CD14-positive monocyte (primary cell): ENCODE results near the gene ELMO1. TPM values are rescaled to one million over a fixed set of nuclear protein-coding genes. Genes with fewer than 3 reads are reported as not detected.
A peak's percentile ranks its signal among the peaks of the same experiment; 100 is the strongest.

Experiments
- DNase-seq, 3 donors: peaks; one replicate each; pipeline ENCODE4 v3.0.0-alpha.2; 2011 to 2022
- H2AFZ ChIP-seq: 2 replicates; pipeline ENCODE4 v1.6.0; 2012; ENCODE audit warnings: mild to moderate bottlenecking, low read depth, low read length, inconsistent platforms; ENCODE audit not compliant: insufficient read depth, poor library complexity, severe bottlenecking
- H3K27ac ChIP-seq, 2 donors: 1 replicate in 1 of 2; 2 replicates in 1 of 2; pipeline ENCODE4 v1.5.1; 2012 to 2013; ENCODE audit warnings: low read length in 2 of 2, control low read depth in 1 of 2, inconsistent platforms in 1 of 2, low read depth in 1 of 2, mild to moderate bottlenecking in 1 of 2
- H3K27me3 ChIP-seq, 2 donors: one replicate each; pipeline versions ENCODE4 v1.6.0 to v1.6.1; 2011 to 2013; ENCODE audit warnings: low read length in 2 of 2; ENCODE audit not compliant: control insufficient read depth in 2 of 2, insufficient read depth in 2 of 2
- H3K36me3 ChIP-seq, 2 donors: replicated peaks in 1 of 2; 1 replicate in 1 of 2; 2 replicates in 1 of 2; pipeline versions ENCODE4 v1.5.1 to v1.6.1; 2012 to 2013; ENCODE audit warnings: low read length in 2 of 2, control low read depth in 1 of 2, inconsistent platforms in 1 of 2, mild to moderate bottlenecking in 1 of 2; ENCODE audit not compliant: insufficient read depth in 2 of 2, control insufficient read depth in 1 of 2
- H3K4me1 ChIP-seq, 2 donors: 1 replicate in 1 of 2; 2 replicates in 1 of 2; pipeline versions ENCODE4 v1.5.1 to v1.6.1; 2012 to 2013; ENCODE audit warnings: low read length in 2 of 2, control low read depth in 1 of 2, inconsistent platforms in 1 of 2, mild to moderate bottlenecking in 1 of 2, moderate library complexity in 1 of 2; ENCODE audit not compliant: insufficient read depth in 2 of 2, control insufficient read depth in 1 of 2
- H3K4me2 ChIP-seq: replicated peaks from 2 replicates; pipeline ENCODE3; 2012; ENCODE audit warnings: low read length, moderate library complexity, mild to moderate bottlenecking; ENCODE audit not compliant: poor library complexity, severe bottlenecking; ENCODE audit errors: extremely low read depth
- H3K4me3 ChIP-seq, 3 experiments: fragments of 200-600 bp in 1 of 3; sonication (generic) in 1 of 3; replicated peaks in 1 of 3; 1 replicate in 2 of 3; 2 replicates in 1 of 3; pipeline ENCODE4 v1.5.1; 2011 to 2013; ENCODE audit warnings: low read length in 3 of 3, mild to moderate bottlenecking in 3 of 3, control low read depth in 2 of 3, low read depth in 2 of 3, inconsistent platforms in 1 of 3, moderate library complexity in 1 of 3
- H3K79me2 ChIP-seq: 2 replicates; pipeline ENCODE4 v1.6.0; 2012; ENCODE audit warnings: mild to moderate bottlenecking, control low read depth, inconsistent platforms, low read length, moderate library complexity; ENCODE audit not compliant: insufficient read depth
- H3K9ac ChIP-seq: 2 replicates; pipeline ENCODE4 v1.6.0; 2017; ENCODE audit warnings: low read length, mild to moderate bottlenecking; ENCODE audit not compliant: insufficient read depth, poor library complexity, severe bottlenecking
- H3K9me3 ChIP-seq, 2 donors: replicated peaks in 1 of 2; 1 replicate in 1 of 2; 2 replicates in 1 of 2; pipeline versions ENCODE4 v1.5.1 to v1.6.1; 2012 to 2013; ENCODE audit warnings: low read length in 2 of 2, control low read depth in 1 of 2; ENCODE audit not compliant: control insufficient read depth in 1 of 2, insufficient read depth in 1 of 2
- H4K20me1 ChIP-seq: 2 replicates; pipeline ENCODE4 v1.6.0; 2012; ENCODE audit warnings: mild to moderate bottlenecking, low read length, control low read depth, moderate library complexity; ENCODE audit not compliant: insufficient read depth
- H3K27ac Mint-ChIP-seq, 7 donors: one replicate each; pipeline ENCODE4 v1.8.0; 2020; ENCODE audit warnings: mild to moderate bottlenecking in 7 of 7, mixed read lengths in 7 of 7, moderate library complexity in 6 of 7, inconsistent platforms in 2 of 7
- H3K27me3 Mint-ChIP-seq, 3 donors: one replicate each; pipeline ENCODE4 v1.8.0; 2021 to 2022; ENCODE audit warnings: low read depth in 3 of 3, mild to moderate bottlenecking in 3 of 3, mixed read lengths in 3 of 3, moderate library complexity in 3 of 3, inconsistent platforms in 1 of 3
- H3K36me3 Mint-ChIP-seq, 2 donors: one replicate each; pipeline ENCODE4 v1.8.0; 2020; ENCODE audit warnings: mixed read lengths in 2 of 2, inconsistent platforms in 1 of 2, mild to moderate bottlenecking in 1 of 2
- H3K4me1 Mint-ChIP-seq: one replicate; pipeline ENCODE4 v1.8.0; 2020; ENCODE audit warnings: mild to moderate bottlenecking, mixed read lengths
- H3K4me3 Mint-ChIP-seq, 2 donors: one replicate each; pipeline ENCODE4 v1.8.0; 2020; ENCODE audit warnings: mild to moderate bottlenecking in 2 of 2, mixed read lengths in 2 of 2, moderate library complexity in 1 of 2
- H3K9me3 Mint-ChIP-seq, 7 donors: one replicate each; pipeline ENCODE4 v1.8.0; 2020 to 2022; ENCODE audit warnings: mixed read lengths in 7 of 7, mild to moderate bottlenecking in 6 of 7, moderate library complexity in 6 of 7, inconsistent platforms in 2 of 7
- WGBS: methylation state at CpG from one replicate; pipeline ENCODE4 v1.1.5; 2013; ENCODE audit warnings: missing lambda C conversion rate; ENCODE audit not compliant: insufficient coverage; 5-methylcytosine and 5-hydroxymethylcytosine counted together
- intact Hi-C, 2 donors: fragments of 100-400 bp; cut with micrococcal nuclease; formaldehyde crosslinking; loops; one replicate each; pipeline versions ENCODE4 v1.15.0 to v1.15.1; 2023
- polyA plus RNA-seq, 3 donors: library from polyadenylated mRNA; depleted of rRNA in 1 of 3; unstranded in 2 of 3; stranded (reverse) in 1 of 3; fragments of 300-500 nt in 2 of 3; fragments of >200 nt in 1 of 3; fragmentation: Illumina TruSeq in 2 of 3; gene quantifications; 1 replicate in 2 of 3; 2 replicates in 1 of 3; pipeline ENCODE4 v1.2.3, GENCODE V29; 2012 to 2021
- TF ChIP-seq, protein P1 (sequence below): fragments of 200-600 bp; IDR thresholded peaks from one replicate; pipeline ENCODE4 v1.8.0; 2022; ENCODE audit warnings: antibody characterized with exemption, mild to moderate bottlenecking

ELMO1 gene
- polyA plus RNA-seq, 3 donors: 46.6 to 50.2 (median 46.7) TPM

DNA sequence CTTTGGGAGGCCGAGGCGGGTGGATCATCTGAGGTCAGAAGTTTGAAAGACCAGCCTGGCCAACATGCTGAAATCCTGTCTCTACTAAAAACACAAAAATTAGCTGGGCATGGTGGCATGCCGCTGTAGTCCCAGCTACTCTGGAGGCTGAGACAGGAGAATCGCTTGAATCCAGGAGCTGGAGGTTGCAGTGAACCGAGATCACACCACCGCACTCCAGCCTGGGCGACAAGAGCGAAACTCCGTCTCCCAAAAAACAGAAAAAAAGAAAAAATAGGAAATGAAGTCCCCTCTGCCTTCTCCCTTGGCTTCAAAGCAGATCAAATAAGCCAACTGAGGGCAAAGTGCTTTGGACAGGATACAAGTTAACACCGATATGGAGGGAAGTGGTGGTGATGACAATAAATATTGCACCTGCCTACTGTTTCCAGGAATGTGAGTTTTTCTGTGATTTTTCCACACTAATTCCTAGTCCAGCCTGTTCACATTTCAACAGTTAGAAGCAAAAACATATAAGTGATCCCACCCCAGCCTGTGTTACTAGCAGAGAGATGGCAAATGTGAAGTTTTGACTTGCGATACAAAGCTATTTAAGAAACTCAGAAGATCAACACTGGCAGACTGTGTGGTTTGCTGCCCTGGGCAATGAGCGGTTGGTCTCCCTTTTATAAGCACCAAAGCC, 433.2 kb downstream of the ELMO1 start:
- H3K36me3 Mint-ChIP-seq: peaks cover 26 to 35% of the 10 kb centered on the region in 2 donors
- intact Hi-C loops: no loop called here
- no peak overlapping the region for H3K4me3 Mint-ChIP-seq

DNA sequence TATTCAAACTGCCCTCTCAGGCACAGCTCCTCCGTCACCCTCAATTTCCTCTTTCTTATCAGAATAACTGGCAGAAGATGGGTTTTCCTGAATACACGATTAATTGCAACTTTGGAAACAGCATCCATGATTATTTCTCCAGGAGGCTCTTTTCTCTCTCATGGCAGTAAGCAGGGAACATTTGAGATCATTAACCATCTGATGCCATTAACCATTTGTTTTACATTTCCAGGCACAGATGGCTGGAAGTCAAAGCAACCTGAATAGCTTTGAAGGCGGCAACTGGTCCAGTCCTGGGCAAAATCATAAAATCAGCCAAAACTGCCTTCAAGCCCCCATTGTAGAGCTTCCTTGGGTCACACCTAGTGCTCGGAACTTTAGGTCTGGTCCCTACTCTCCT, 434.9 kb downstream of the ELMO1 start:
- Histone ChIP-seq H3K4me3 (no peak overlapping the region), H3K4me1 (peaks cover 0 to 10% of the 10 kb centered on the region in 2 donors), H3K36me3 (peaks cover 27 to 48% of the 10 kb centered on the region in 2 donors), H4K20me1 (peaks cover 21% of the 10 kb centered on the region), H3K4me2 (no peak overlapping the region), H3K79me2 (no peaks in the 10 kb centered on the region), H3K27me3 (no peaks in the 10 kb centered on the region), H3K27ac (no peak overlapping the region), H2AFZ (no peak overlapping the region), H3K9ac (no peak overlapping the region), H3K9me3 (no peaks in the 10 kb centered on the region)
- Mint-ChIP-seq H3K27me3 (no peaks in the 10 kb centered on the region), H3K9me3 (peaks cover 0 to 2% (median 0%) of the 10 kb centered on the region in 7 donors), H3K27ac (peak overlapping the region in 1 of 7 donors; percentile 34), H3K4me3 (no peak overlapping the region), H3K36me3 (peaks cover 41 to 42% of the 10 kb centered on the region in 2 donors), H3K4me1 (peaks cover 13% of the 10 kb centered on the region)
- 63% methylated on average over 4 of the region's 4 CpGs for WGBS
- TF ChIP-seq, protein P1, sequence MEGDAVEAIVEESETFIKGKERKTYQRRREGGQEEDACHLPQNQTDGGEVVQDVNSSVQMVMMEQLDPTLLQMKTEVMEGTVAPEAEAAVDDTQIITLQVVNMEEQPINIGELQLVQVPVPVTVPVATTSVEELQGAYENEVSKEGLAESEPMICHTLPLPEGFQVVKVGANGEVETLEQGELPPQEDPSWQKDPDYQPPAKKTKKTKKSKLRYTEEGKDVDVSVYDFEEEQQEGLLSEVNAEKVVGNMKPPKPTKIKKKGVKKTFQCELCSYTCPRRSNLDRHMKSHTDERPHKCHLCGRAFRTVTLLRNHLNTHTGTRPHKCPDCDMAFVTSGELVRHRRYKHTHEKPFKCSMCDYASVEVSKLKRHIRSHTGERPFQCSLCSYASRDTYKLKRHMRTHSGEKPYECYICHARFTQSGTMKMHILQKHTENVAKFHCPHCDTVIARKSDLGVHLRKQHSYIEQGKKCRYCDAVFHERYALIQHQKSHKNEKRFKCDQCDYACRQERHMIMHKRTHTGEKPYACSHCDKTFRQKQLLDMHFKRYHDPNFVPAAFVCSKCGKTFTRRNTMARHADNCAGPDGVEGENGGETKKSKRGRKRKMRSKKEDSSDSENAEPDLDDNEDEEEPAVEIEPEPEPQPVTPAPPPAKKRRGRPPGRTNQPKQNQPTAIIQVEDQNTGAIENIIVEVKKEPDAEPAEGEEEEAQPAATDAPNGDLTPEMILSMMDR: no peak
- intact Hi-C loops: no loop called here
- DNase-seq: no peak

More for the DNA sequence above, 433.2 kb downstream of the ELMO1 start:
- H3K36me3 ChIP-seq: peaks cover 25 to 30% of the 10 kb centered on the region in 2 donors
- H2AFZ ChIP-seq: no peak overlapping the region
- H3K27me3 ChIP-seq: no peaks in the 10 kb centered on the region
- Mint-ChIP-seq H3K4me1 (peaks cover 13% of the 10 kb centered on the region), H3K27ac (no peak overlapping the region), H3K9me3 (peaks cover 0 to 2% (median 0%) of the 10 kb centered on the region in 7 donors), H3K27me3 (no peaks in the 10 kb centered on the region)
- H3K9me3 ChIP-seq: no peaks in the 10 kb centered on the region
- 96% methylated on average over 8 of the region's 12 CpGs for WGBS
- no peak overlapping the region for H3K9ac ChIP-seq
- H3K79me2 ChIP-seq: no peaks in the 10 kb centered on the region
- H3K4me1 ChIP-seq: peaks cover 0 to 10% of the 10 kb centered on the region in 2 donors
- no peak overlapping the region for H3K4me3 ChIP-seq
- DNase-seq: no peak
- H3K27ac ChIP-seq: peak overlapping the region in 1 of 2 donors; percentile 2
- H4K20me1 ChIP-seq: peaks cover 14% of the 10 kb centered on the region
- no peak overlapping the region for H3K4me2 ChIP-seq
- TF ChIP-seq, protein P1: no peak
